Measurements from ENCODE around the gene PDE1A. TPM values are rescaled to one million over a fixed set of nuclear protein-coding genes. Genes with fewer than 3 reads are reported as not detected.

Gene PDE1A
- total RNA-seq, 3 donors from 2014 or later: 4.3 to 7.9 (median 5.6) TPM

DNA sequence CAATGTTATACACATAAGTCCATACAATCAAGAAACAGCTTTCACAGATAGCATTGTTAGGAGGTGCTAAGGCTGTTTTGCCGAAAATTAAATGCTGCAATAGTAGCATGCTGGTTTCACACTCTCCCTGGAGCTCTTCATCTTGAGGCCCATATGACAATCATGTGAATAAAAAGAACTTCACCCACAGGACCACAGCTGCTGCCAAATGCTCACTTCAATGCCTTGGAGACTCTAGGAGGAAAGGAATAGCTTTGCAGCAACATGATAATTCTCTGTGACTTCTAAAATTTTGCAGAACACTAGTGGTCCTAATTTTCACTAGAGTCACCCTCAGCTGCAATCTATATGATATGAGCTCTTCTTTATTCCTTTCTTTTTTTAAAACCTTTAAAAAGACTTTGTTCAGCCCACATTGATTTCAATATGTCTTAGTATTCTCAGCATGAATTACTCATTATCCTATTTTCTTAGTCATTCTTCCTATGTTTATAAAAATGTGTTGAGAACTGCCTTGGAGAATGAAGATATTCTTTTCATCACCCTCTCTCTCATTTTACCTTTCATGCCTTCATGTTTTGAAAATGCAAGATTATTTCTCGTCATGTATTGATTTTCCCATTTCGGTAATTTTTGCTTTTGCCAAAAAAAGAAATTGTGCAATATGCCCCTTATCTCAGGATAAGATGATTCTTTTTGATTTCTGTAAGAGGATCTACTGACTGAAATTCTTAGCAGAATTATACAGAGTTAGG lies 108.2 kb downstream of the PDE1A start:
- H3K27me3 ChIP-seq: no peaks in the 10 kb centered on the region
- H3K4me1 ChIP-seq: no peaks in the 10 kb centered on the region
- no peaks in the 10 kb centered on the region for H3K36me3 ChIP-seq
- intact Hi-C loops (cut with DNase I; ENCODE audit: low total_unique reads): no loop called here
- no peaks in the 10 kb centered on the region for H3K9me3 ChIP-seq
- no peak overlapping the region for H3K4me3 ChIP-seq
- no peak overlapping the region for H3K27ac ChIP-seq
- TF ChIP-seq, protein P1, sequence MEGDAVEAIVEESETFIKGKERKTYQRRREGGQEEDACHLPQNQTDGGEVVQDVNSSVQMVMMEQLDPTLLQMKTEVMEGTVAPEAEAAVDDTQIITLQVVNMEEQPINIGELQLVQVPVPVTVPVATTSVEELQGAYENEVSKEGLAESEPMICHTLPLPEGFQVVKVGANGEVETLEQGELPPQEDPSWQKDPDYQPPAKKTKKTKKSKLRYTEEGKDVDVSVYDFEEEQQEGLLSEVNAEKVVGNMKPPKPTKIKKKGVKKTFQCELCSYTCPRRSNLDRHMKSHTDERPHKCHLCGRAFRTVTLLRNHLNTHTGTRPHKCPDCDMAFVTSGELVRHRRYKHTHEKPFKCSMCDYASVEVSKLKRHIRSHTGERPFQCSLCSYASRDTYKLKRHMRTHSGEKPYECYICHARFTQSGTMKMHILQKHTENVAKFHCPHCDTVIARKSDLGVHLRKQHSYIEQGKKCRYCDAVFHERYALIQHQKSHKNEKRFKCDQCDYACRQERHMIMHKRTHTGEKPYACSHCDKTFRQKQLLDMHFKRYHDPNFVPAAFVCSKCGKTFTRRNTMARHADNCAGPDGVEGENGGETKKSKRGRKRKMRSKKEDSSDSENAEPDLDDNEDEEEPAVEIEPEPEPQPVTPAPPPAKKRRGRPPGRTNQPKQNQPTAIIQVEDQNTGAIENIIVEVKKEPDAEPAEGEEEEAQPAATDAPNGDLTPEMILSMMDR (IDR thresholded peaks at IDR 0.05): no peak
- TF ChIP-seq POLR2A (IDR thresholded peaks at IDR 0.05): no peak
- no peak for TF ChIP-seq POLR2AphosphoS5 (IDR thresholded peaks at IDR 0.05)
- DNase-seq (ENCODE audit: low spot score in 2 of 2): no peak

DNA sequence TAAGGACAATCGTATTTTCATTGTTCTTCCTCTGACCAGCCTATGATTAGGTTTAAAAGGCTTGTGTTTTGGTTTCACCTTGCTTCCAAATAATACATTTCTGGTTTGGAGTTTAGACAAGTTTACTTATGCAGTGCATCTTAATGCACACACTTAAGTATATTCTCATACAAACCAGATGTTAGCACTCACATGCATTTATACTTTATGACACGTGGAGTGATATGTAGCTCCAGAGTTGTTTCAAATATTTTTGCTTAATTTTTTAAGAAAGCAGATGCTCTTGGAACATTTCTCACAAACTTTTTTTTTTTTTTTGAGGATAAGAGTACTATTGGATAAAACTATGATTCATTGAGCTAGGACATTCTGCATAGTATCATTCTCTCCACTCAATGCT lies 109.9 kb downstream of the PDE1A start:
- Histone ChIP-seq H3K27me3 (no peaks in the 10 kb centered on the region), H3K9me3 (no peaks in the 10 kb centered on the region), H3K36me3 (no peaks in the 10 kb centered on the region), H3K27ac (no peak overlapping the region), H3K4me1 (no peaks in the 10 kb centered on the region), H3K4me3 (no peak overlapping the region)
- TF ChIP-seq, protein P1 (IDR thresholded peaks at IDR 0.05): no peak
- TF ChIP-seq POLR2AphosphoS5 (IDR thresholded peaks at IDR 0.05) (no peak), POLR2A (IDR thresholded peaks at IDR 0.05) (no peak)
- intact Hi-C loops (cut with DNase I; ENCODE audit: low total_unique reads): no loop called here
- no peak for DNase-seq (ENCODE audit: low spot score in 2 of 2)

DNA sequence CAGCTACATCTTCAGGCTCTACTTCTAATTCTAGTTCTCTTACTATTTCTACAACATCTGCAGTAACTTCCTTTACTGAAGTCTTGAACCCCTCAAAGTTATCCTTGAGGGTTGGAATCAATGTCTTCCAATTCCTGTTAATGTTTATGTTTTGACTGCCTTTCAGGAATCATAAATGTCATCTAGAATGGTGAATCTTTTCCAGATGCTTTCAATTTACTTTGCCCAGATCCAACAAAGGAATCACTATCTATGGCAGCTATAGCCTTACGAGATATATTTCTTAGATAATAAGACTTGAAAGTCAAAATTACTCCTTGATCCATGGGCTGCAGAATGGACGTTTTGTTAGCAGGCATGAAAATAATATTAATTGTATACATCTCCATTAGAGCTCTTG lies 123.9 kb downstream of the PDE1A start:
- Histone ChIP-seq H3K4me1 (no peaks in the 10 kb centered on the region), H3K9me3 (no peaks in the 10 kb centered on the region), H3K4me3 (no peak overlapping the region), H3K27me3 (no peaks in the 10 kb centered on the region), H3K27ac (no peak overlapping the region), H3K36me3 (no peaks in the 10 kb centered on the region)
- no peak for DNase-seq (ENCODE audit: low spot score in 2 of 2)
- no peak for TF ChIP-seq POLR2A (IDR thresholded peaks at IDR 0.05)
- no peak for TF ChIP-seq POLR2AphosphoS5 (IDR thresholded peaks at IDR 0.05)
- TF ChIP-seq, protein P1 (IDR thresholded peaks at IDR 0.05): no peak
- intact Hi-C loops (cut with DNase I; ENCODE audit: low total_unique reads): no loop called here

DNA sequence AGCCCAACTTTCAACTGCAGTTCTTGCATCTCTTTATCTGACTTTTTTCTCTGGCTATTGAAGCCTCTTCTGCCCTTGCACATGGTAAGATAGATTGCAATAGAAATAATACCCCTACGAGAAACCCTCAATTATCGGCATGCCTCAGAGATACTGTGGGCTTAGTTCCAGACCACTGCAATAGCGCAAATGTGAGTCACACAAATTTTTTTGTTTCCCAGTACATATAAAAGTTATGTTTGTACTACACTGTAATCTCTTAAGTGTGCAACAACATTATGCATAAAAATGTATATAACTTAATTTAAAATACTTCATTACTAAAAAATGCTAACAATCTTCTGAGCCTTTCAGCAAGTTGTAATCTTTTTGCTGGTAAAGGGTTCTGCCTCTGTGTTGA lies 124.7 kb downstream of the PDE1A start:
- Histone ChIP-seq H3K36me3 (no peaks in the 10 kb centered on the region), H3K27ac (no peak overlapping the region), H3K4me3 (no peak overlapping the region), H3K9me3 (no peaks in the 10 kb centered on the region), H3K27me3 (no peaks in the 10 kb centered on the region), H3K4me1 (no peaks in the 10 kb centered on the region)
- TF ChIP-seq POLR2A (IDR thresholded peaks at IDR 0.05) (no peak), POLR2AphosphoS5 (IDR thresholded peaks at IDR 0.05) (no peak)
- TF ChIP-seq, protein P1 (IDR thresholded peaks at IDR 0.05): no peak
- no peak for DNase-seq (ENCODE audit: low spot score in 2 of 2)
- intact Hi-C loops (cut with DNase I; ENCODE audit: low total_unique reads): no loop called here

DNA sequence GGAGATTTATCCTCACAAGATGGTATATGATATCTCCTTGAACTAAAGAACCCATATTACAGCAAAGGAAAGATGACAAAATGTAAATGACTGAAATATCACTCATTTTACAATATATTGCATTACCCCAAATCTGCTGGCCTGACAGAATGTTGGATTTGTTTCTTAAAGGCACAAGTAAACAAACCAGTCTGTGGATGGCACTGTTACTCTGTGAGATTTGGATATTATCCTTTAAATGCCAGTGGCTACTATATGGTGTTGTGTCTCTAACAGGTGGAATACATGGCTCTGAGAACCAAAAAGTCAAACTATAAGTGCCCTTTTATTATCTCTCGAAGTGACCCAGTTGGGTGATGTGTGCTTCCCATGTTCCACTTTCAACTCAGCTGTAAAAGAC lies 125.7 kb downstream of the PDE1A start:
- DNase-seq (ENCODE audit: low spot score in 2 of 2): no peak
- no peaks in the 10 kb centered on the region for H3K9me3 ChIP-seq
- no peak overlapping the region for H3K27ac ChIP-seq
- H3K4me1 ChIP-seq: no peaks in the 10 kb centered on the region
- H3K4me3 ChIP-seq: no peak overlapping the region
- TF ChIP-seq POLR2AphosphoS5 (IDR thresholded peaks at IDR 0.05) (no peak), POLR2A (IDR thresholded peaks at IDR 0.05) (no peak)
- TF ChIP-seq, protein P1 (IDR thresholded peaks at IDR 0.05): no peak
- intact Hi-C loops (cut with DNase I; ENCODE audit: low total_unique reads): no loop called here
- no peaks in the 10 kb centered on the region for H3K36me3 ChIP-seq
- no peaks in the 10 kb centered on the region for H3K27me3 ChIP-seq

Measured in breast epithelium (tissue), 4 donors.